K562 (cell line): ENCODE data around the gene SCAPER. TPM values are rescaled to one million over a fixed set of nuclear protein-coding genes. Genes with fewer than 3 reads are reported as not detected.

Experiments
- ATAC-seq: fragments of 200-7000 bp; cut with Tn5 transposase; 3 replicates; pipeline ENCODE4 v1.9.1; 2020; ENCODE audit warnings: moderate library complexity
- BruUV-seq: library from RNA; stranded (reverse); fragments of 400-500 nt; replicated peaks from 2 replicates; lab custom pipeline; 2021; lab: Mats Ljungman, UMichigan
- CTCF ChIA-PET: fragments of 300-600 bp; formaldehyde crosslinking; extraction: SDS; loops from one replicate; lab custom pipeline; 2021; ENCODE audit warnings: low intra/inter-chr PET ratio; lab: Yijun Ruan, JAX
- POLR2A ChIA-PET: fragments of 300-600, 350-650 bp; sonication (Branson Sonifier 250); formaldehyde crosslinking; extraction: SDS; loops from one replicate; lab custom pipeline; 2021; ENCODE audit warnings: antibody characterized with exemption, inconsistent platforms; lab: Yijun Ruan, JAX
- DNase-seq, 4 experiments: peaks; one replicate each; pipeline versions ENCODE4 v3.0.0 to v3.0.0-alpha.2; 2011 to 2018; ENCODE audit warnings: low spot score in 3 of 4, mixed read lengths in 3 of 4; ENCODE audit errors: extremely low read depth in 1 of 4
- FAIRE-seq: peaks from 2 replicates; lab custom pipeline; 2011; peaks lifted over from hg19 to GRCh38; lab: Jason Lieb, UNC
- H2AFZ ChIP-seq: 2 replicates; pipeline ENCODE4 v1.6.0; 2011; ENCODE audit warnings: low read depth, low read length, control low read depth, inconsistent platforms
- H3K27ac ChIP-seq: fragments of 200-600 bp; 3 replicates; pipeline ENCODE4 v1.8.0; 2011; ENCODE audit warnings: low read depth, mild to moderate bottlenecking, control low read depth, inconsistent platforms, low read length, moderate library complexity, mixed read lengths; ENCODE audit errors: extremely low read depth
- H3K27me3 ChIP-seq, 2 experiments: fragments of 300-600 bp in 1 of 2; 2 replicates in 1 of 2; 3 replicates in 1 of 2; pipeline versions ENCODE4 v1.6.0 to v1.8.0; 2011; ENCODE audit warnings: inconsistent platforms in 2 of 2, low read length in 2 of 2, mild to moderate bottlenecking in 1 of 2, mixed read lengths in 1 of 2, moderate library complexity in 1 of 2; ENCODE audit not compliant: control insufficient read depth in 2 of 2, insufficient read depth in 2 of 2
- H3K36me3 ChIP-seq: fragments of 300-600 bp; 3 replicates; pipeline ENCODE4 v1.8.0; 2011; ENCODE audit warnings: mild to moderate bottlenecking, low read length, inconsistent platforms; ENCODE audit not compliant: control insufficient read depth, insufficient read depth
- H3K4me1 ChIP-seq, 2 experiments: fragments of 200-600 bp in 1 of 2; replicated peaks in 1 of 2; 2 replicates in 1 of 2; 3 replicates in 1 of 2; pipeline versions ENCODE4 v1.5.1 to v1.8.0; 2011; ENCODE audit warnings: inconsistent platforms in 2 of 2, low read length in 2 of 2, mild to moderate bottlenecking in 1 of 2, mixed read lengths in 1 of 2, moderate library complexity in 1 of 2; ENCODE audit not compliant: control insufficient read depth in 2 of 2, insufficient read depth in 2 of 2
- H3K4me2 ChIP-seq: 2 replicates; pipeline ENCODE4 v1.6.1; 2011; ENCODE audit warnings: low read length, control low read depth, inconsistent platforms, mixed read lengths; ENCODE audit not compliant: insufficient read depth
- H3K4me3 ChIP-seq: fragments of 200-600 bp; sonication (generic), shearing (Covaris generic); 2 replicates; pipeline ENCODE4 v1.5.1; 2016; ENCODE audit warnings: control low read depth, inconsistent platforms
- H3K79me2 ChIP-seq: fragments of 200-600 bp; 3 replicates; pipeline ENCODE4 v1.8.0; 2011; ENCODE audit warnings: low read length, inconsistent platforms; ENCODE audit not compliant: control insufficient read depth, insufficient read depth
- H3K9ac ChIP-seq, 2 experiments: 2 replicates each; pipeline versions ENCODE4 v1.6.0 to v1.6.1; 2011; ENCODE audit warnings: low read depth in 2 of 2, low read length in 2 of 2, control low read depth in 1 of 2, inconsistent platforms in 1 of 2, mild to moderate bottlenecking in 1 of 2, mixed read lengths in 1 of 2; ENCODE audit not compliant: insufficient read depth in 1 of 2
- H3K9me1 ChIP-seq: one replicate; pipeline ENCODE4 v1.6.0; 2011; ENCODE audit warnings: inconsistent platforms, mild to moderate bottlenecking, low read length, moderate library complexity; ENCODE audit not compliant: control insufficient read depth, insufficient read depth
- H3K9me3 ChIP-seq: replicated peaks from 2 replicates; pipeline ENCODE4 v1.5.1; 2011; ENCODE audit warnings: low read depth, low read length, inconsistent platforms; ENCODE audit not compliant: control insufficient read depth, insufficient read depth
- H4K20me1 ChIP-seq: replicated peaks from 2 replicates; pipeline ENCODE4 v1.6.1; 2011; ENCODE audit warnings: low read length, inconsistent platforms, mixed read lengths; ENCODE audit not compliant: control insufficient read depth, insufficient read depth
- BRD9 ChIP-seq: fragments of 450-650 bp; IDR thresholded peaks from 2 replicates; pipeline ENCODE4 v1.6.1; 2018; ENCODE audit warnings: low read depth; ENCODE audit not compliant: partially characterized antibody
- CAMTA2 ChIP-seq: fragments of 250-450 bp; sonication (Bioruptor Pico); conservative IDR thresholded peaks from 2 replicates; pipeline ENCODE4 v1.5.1; 2022
- ILF3 ChIP-seq: fragments of 450-650 bp; IDR thresholded peaks from 2 replicates; pipeline ENCODE4 v1.6.1; 2018; ENCODE audit warnings: antibody characterized with exemption, mild to moderate bottlenecking, moderate library complexity, borderline replicate concordance
- NFATC3 ChIP-seq: fragments of 450-650 bp; IDR thresholded peaks from 2 replicates; pipeline ENCODE4 v1.6.1; 2017; ENCODE audit warnings: mild to moderate bottlenecking
- NFE2 ChIP-seq: IDR thresholded peaks from 2 replicates; pipeline ENCODE4 v1.6.1; 2014; ENCODE audit warnings: antibody characterized with exemption, low read depth
- NFE2L1 ChIP-seq: fragments of 450-650 bp; IDR thresholded peaks from 2 replicates; pipeline ENCODE4 v1.6.1; 2016; ENCODE audit warnings: missing genetic modification characterization, low read depth, mild to moderate bottlenecking, missing compliant biosample characterization, moderate library complexity, borderline replicate concordance
- TAF7 ChIP-seq: fragments of 450-650 bp; IDR thresholded peaks from 2 replicates; pipeline ENCODE4 v1.6.1; 2016; ENCODE audit warnings: missing genetic modification characterization, missing compliant biosample characterization
- ZFP36 ChIP-seq: fragments of 150-350 bp; IDR thresholded peaks from 2 replicates; pipeline ENCODE4 v1.6.1; 2018; ENCODE audit warnings: low read length, low read depth; ENCODE audit not compliant: partially characterized antibody
- ZNF644 ChIP-seq: fragments of 200-800 bp; sonication (Bioruptor generic); IDR thresholded peaks from 2 replicates; pipeline ENCODE4 v1.6.1; 2016; ENCODE audit warnings: low read depth, missing genetic modification characterization, missing compliant biosample characterization
- ZNF79 ChIP-seq: fragments of 250-450 bp; sonication (Bioruptor Pico); IDR thresholded peaks from 2 replicates; pipeline ENCODE4 v1.4.0; 2020; ENCODE audit warnings: low read depth, mild to moderate bottlenecking, moderate library complexity
- in situ Hi-C: fragments of 300-500 bp; cut with MboI; formaldehyde crosslinking; loops from 4 replicates; pipeline ENCODE4 v1.15.0; 2018; ENCODE audit warnings: inconsistent platforms, mixed read lengths
- intact Hi-C: fragments of 100-400 bp; cut with micrococcal nuclease; formaldehyde crosslinking; loops from 2 replicates; pipeline ENCODE4 v1.14.2; 2022
- polyA plus RNA-seq, 8 experiments: library from polyadenylated mRNA; depleted of rRNA in 4 of 8; stranded (reverse) in 5 of 8; unstranded in 3 of 8; fragments of >200 nt; fragmentation: Nextera tagmentation in 2 of 8; fragmentation: Illumina TruSeq in 1 of 8; extraction: Ambion mirVana in 2 of 8; extraction: Trizol in 1 of 8; gene quantifications; 2 replicates each; pipeline versions ENCODE4 v1.2.1 to v1.2.3, GENCODE V29; 2011 to 2014; ENCODE audit warnings: inconsistent platforms in 1 of 8, missing spikeins in 1 of 8
- total RNA-seq, 7 experiments: library from RNA; depleted of rRNA in 6 of 7; stranded (reverse); fragments of >200 nt in 6 of 7; fragmentation: Illumina TruSeq in 2 of 7; extraction: Trizol in 2 of 7; gene quantifications; 2 replicates each; pipeline versions ENCODE4 v1.2.1 to v1.2.3, GENCODE V29; 2011 to 2021; ENCODE audit warnings: low replicate concordance in 1 of 7
- TF ChIP-seq, protein P1 (sequence below): fragments of 450-650 bp; IDR thresholded peaks from 2 replicates; pipeline ENCODE4 v1.7.1; 2018; ENCODE audit warnings: mild to moderate bottlenecking, low read depth; ENCODE audit not compliant: partially characterized antibody
- TF ChIP-seq, protein P2 (sequence below): fragments of 250-450 bp; sonication (Bioruptor Pico); IDR thresholded peaks from 2 replicates; pipeline ENCODE4 v1.6.1; 2021; ENCODE audit warnings: mild to moderate bottlenecking
- TF ChIP-seq, protein P3 (sequence below): sonication (generic); formaldehyde crosslinking; IDR thresholded peaks from 2 replicates; pipeline ENCODE4 v1.8.1; 2022; ENCODE audit warnings: missing genetic modification reagents
- TF ChIP-seq, protein P4 (sequence below): fragments of 450-650 bp; IDR thresholded peaks from 2 replicates; pipeline ENCODE4 v1.6.1; 2017; ENCODE audit warnings: mild to moderate bottlenecking, moderate library complexity
- TF ChIP-seq, protein P5 (sequence below), 2 experiments: fragments of 450-650 bp; conservative IDR thresholded peaks; 2 replicates each; pipeline ENCODE4 v1.6.1; 2017; ENCODE audit warnings: mild to moderate bottlenecking in 2 of 2, moderate library complexity in 2 of 2

SCAPER gene
- total and polyA plus RNA-seq, 9 of the 15 experiments (the other 6 are each of a cell fraction or from before 2014, with no cell fraction given): 1.3 to 5.7 (median 3.2) TPM

DNA sequence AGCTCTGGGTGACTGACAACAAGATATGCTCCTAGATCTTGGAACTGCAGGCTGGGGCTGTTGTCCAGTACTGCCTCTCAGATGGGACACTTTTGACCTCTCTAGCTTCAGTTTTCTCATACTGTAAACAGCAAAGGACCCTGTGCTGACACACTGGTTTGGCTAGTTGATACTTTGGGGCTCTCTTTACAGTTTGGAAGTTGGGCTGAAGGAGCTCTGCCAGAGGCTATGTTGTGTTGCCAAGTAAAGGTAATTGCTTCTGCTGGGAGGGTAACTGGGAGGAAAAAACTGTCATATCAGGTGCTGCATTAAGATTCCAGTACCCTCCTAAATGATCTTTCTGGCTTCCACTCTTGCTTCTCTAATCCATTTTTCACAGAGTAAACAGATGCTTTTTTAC, 514.6 kb downstream of the SCAPER start:
- Histone ChIP-seq H3K27ac (no peak overlapping the region), H2AFZ (no peak overlapping the region), H3K27me3 (peaks cover 9 to 17% of the 10 kb centered on the region in 2 experiments; a peak in 4 of 5 replicates), H3K4me1 (no peaks in the 10 kb centered on the region), H3K9me3 (no peaks in the 10 kb centered on the region), H3K79me2 (no peaks in the 10 kb centered on the region), H3K4me3 (no peak overlapping the region), H4K20me1 (no peaks in the 10 kb centered on the region; the same call in 1 of the 2 replicates), H3K9me1 (no peaks in the 10 kb centered on the region), H3K36me3 (no peaks in the 10 kb centered on the region), H3K9ac (no peak overlapping the region), H3K4me2 (no peak overlapping the region)
- in situ Hi-C loops: loop anchor here (10.0 kb wide), 1 partner anchor 294 kb away; no protein-coding TSS in a partner anchor
- intact Hi-C loops: no loop called here
- no peak for DNase-seq
- BruUV-seq: no TSS peak
- POLR2A ChIA-PET: no interaction called here
- FAIRE-seq: no peak
- ATAC-seq: peak; percentile 38; the same call in 1 of the 3 replicates
- CTCF ChIA-PET: no interaction called here
- no peak for TF ChIP-seq ZNF79 (CRISPR knock-in tag)
- TF ChIP-seq NFATC3: no peak
- TF ChIP-seq NFE2L1 (tag): no peak
- TF ChIP-seq BRD9: no peak
- TF ChIP-seq, protein P1, sequence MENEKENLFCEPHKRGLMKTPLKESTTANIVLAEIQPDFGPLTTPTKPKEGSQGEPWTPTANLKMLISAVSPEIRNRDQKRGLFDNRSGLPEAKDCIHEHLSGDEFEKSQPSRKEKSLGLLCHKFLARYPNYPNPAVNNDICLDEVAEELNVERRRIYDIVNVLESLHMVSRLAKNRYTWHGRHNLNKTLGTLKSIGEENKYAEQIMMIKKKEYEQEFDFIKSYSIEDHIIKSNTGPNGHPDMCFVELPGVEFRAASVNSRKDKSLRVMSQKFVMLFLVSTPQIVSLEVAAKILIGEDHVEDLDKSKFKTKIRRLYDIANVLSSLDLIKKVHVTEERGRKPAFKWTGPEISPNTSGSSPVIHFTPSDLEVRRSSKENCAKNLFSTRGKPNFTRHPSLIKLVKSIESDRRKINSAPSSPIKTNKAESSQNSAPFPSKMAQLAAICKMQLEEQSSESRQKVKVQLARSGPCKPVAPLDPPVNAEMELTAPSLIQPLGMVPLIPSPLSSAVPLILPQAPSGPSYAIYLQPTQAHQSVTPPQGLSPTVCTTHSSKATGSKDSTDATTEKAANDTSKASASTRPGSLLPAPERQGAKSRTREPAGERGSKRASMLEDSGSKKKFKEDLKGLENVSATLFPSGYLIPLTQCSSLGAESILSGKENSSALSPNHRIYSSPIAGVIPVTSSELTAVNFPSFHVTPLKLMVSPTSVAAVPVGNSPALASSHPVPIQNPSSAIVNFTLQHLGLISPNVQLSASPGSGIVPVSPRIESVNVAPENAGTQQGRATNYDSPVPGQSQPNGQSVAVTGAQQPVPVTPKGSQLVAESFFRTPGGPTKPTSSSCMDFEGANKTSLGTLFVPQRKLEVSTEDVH: no peak
- TF ChIP-seq ILF3: no peak
- TF ChIP-seq, protein P2, sequence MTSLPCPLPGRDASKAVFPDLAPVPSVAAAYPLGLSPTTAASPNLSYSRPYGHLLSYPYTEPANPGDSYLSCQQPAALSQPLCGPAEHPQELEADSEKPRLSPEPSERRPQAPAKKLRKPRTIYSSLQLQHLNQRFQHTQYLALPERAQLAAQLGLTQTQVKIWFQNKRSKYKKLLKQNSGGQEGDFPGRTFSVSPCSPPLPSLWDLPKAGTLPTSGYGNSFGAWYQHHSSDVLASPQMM (CRISPR knock-in tag): no peak
- TF ChIP-seq CAMTA2: no peak
- TF ChIP-seq, protein P3, sequence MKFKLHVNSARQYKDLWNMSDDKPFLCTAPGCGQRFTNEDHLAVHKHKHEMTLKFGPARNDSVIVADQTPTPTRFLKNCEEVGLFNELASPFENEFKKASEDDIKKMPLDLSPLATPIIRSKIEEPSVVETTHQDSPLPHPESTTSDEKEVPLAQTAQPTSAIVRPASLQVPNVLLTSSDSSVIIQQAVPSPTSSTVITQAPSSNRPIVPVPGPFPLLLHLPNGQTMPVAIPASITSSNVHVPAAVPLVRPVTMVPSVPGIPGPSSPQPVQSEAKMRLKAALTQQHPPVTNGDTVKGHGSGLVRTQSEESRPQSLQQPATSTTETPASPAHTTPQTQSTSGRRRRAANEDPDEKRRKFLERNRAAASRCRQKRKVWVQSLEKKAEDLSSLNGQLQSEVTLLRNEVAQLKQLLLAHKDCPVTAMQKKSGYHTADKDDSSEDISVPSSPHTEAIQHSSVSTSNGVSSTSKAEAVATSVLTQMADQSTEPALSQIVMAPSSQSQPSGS (CRISPR knock-in tag): no peak
- TF ChIP-seq, protein P4, sequence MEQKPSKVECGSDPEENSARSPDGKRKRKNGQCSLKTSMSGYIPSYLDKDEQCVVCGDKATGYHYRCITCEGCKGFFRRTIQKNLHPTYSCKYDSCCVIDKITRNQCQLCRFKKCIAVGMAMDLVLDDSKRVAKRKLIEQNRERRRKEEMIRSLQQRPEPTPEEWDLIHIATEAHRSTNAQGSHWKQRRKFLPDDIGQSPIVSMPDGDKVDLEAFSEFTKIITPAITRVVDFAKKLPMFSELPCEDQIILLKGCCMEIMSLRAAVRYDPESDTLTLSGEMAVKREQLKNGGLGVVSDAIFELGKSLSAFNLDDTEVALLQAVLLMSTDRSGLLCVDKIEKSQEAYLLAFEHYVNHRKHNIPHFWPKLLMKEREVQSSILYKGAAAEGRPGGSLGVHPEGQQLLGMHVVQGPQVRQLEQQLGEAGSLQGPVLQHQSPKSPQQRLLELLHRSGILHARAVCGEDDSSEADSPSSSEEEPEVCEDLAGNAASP: no peak
- TF ChIP-seq NFE2: no peak
- TF ChIP-seq, protein P5, sequence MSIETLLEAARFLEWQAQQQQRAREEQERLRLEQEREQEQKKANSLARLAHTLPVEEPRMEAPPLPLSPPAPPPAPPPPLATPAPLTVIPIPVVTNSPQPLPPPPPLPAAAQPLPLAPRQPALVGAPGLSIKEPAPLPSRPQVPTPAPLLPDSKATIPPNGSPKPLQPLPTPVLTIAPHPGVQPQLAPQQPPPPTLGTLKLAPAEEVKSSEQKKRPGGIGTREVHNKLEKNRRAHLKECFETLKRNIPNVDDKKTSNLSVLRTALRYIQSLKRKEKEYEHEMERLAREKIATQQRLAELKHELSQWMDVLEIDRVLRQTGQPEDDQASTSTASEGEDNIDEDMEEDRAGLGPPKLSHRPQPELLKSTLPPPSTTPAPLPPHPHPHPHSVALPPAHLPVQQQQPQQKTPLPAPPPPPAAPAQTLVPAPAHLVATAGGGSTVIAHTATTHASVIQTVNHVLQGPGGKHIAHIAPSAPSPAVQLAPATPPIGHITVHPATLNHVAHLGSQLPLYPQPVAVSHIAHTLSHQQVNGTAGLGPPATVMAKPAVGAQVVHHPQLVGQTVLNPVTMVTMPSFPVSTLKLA (conservative IDR thresholded peaks at IDR 0.05): no peak
- no peak for TF ChIP-seq TAF7
- no peak for TF ChIP-seq ZNF644 (tag)
- no peak for TF ChIP-seq ZFP36
